Activated CD4-positive, alpha-beta T cell treated with anti-CD3 and anti-CD28 coated beads, Interleukin-2, Interleukin-6, amounts not matched to agents 100 ng/mL and 50 ng/mL, durations not matched to agents 16 hours and 8 hours (primary cell): Measurements from ENCODE around the gene HOXA13.

Source experiments
- DNase-seq: peaks from one replicate; pipeline ENCODE4 v3.0.0-alpha.2; 2020

The HOXA13 gene

GRCh38 chr7:27235387-27236311, 35.8 kb upstream of the HOXA13 start:
- no peak for DNase-seq

GRCh38 chr7:27229448-27229847, 29.6 kb upstream of the HOXA13 start:
- DNase-seq: no peak

GRCh38 chr7:27224983-27225934, 25.4 kb upstream of the HOXA13 start:
- no peak for DNase-seq

- no peak for DNase-seq
These were observed 24.2 kb upstream of the HOXA13 start for GRCh38 chr7:27223941-27224575.

GRCh38 chr7:27221201-27221797, 21.4 kb upstream of the HOXA13 start:
- peak; percentile 25 for DNase-seq

GRCh38 chr7:27220440-27220955, 20.6 kb upstream of the HOXA13 start:
- DNase-seq: no peak

- DNase-seq: no peak
These were observed 19.9 kb upstream of the HOXA13 start for GRCh38 chr7:27219821-27220220.

GRCh38 chr7:27217951-27218350, 18.1 kb upstream of the HOXA13 start:
- DNase-seq: no peak

GRCh38 chr7:27215356-27215755, 15.5 kb upstream of the HOXA13 start:
- DNase-seq: no peak

GRCh38 chr7:27214239-27214950, 14.5 kb upstream of the HOXA13 start:
- DNase-seq: no peak

- no peak for DNase-seq
These were observed 13.7 kb upstream of the HOXA13 start for GRCh38 chr7:27213433-27214238.

- no peak for DNase-seq
These were observed 12.9 kb upstream of the HOXA13 start for GRCh38 chr7:27212497-27213432.

- DNase-seq: no peak
These were observed 11.9 kb upstream of the HOXA13 start for GRCh38 chr7:27211764-27212204.

GRCh38 chr7:27211084-27211446, 11.2 kb upstream of the HOXA13 start:
- DNase-seq: no peak

GRCh38 chr7:27210441-27211083, 10.7 kb upstream of the HOXA13 start:
- DNase-seq: peak; percentile 53

GRCh38 chr7:27209933-27210440, 10.1 kb upstream of the HOXA13 start:
- no peak for DNase-seq

- no peak for DNase-seq
These were observed 9.1 kb upstream of the HOXA13 start for GRCh38 chr7:27208998-27209397.

- DNase-seq: no peak
These were observed 7.6 kb upstream of the HOXA13 start for GRCh38 chr7:27207348-27207985.
